ENCODE measurements around the gene EPB41L1.

The EPB41L1 gene

GRCh38 chr20:36236786-36237121 lies 82.2 kb downstream of the EPB41L1 start:
- DNase-seq: peak; percentile 0
- in situ Hi-C loops (cut with HindIII; ENCODE audit: low pct_ligation_motif_present, low pct_unique_long_range_greater_than_20kb, low sequenced_read_pairs): no loop called here

GRCh38 chr20:36237477-36237876 lies 82.9 kb downstream of the EPB41L1 start:
- DNase-seq: no peak
- in situ Hi-C loops (cut with HindIII; ENCODE audit: low pct_ligation_motif_present, low pct_unique_long_range_greater_than_20kb, low sequenced_read_pairs): no loop called here

- in situ Hi-C loops (cut with HindIII; ENCODE audit: low pct_ligation_motif_present, low pct_unique_long_range_greater_than_20kb, low sequenced_read_pairs): no loop called here
- DNase-seq: no peak
These were observed 83.6 kb downstream of the EPB41L1 start for GRCh38 chr20:36238153-36238552.

- no peak for DNase-seq
- in situ Hi-C loops (cut with HindIII; ENCODE audit: low pct_ligation_motif_present, low pct_unique_long_range_greater_than_20kb, low sequenced_read_pairs): no loop called here
These were observed 84.2 kb downstream of the EPB41L1 start for GRCh38 chr20:36238760-36239159.

GRCh38 chr20:36240076-36240475 lies 85.5 kb downstream of the EPB41L1 start:
- no peak for DNase-seq
- in situ Hi-C loops (cut with HindIII; ENCODE audit: low pct_ligation_motif_present, low pct_unique_long_range_greater_than_20kb, low sequenced_read_pairs): no loop called here

GRCh38 chr20:36241678-36242077 lies 87.1 kb downstream of the EPB41L1 start:
- DNase-seq: no peak
- in situ Hi-C loops (cut with HindIII; ENCODE audit: low pct_ligation_motif_present, low pct_unique_long_range_greater_than_20kb, low sequenced_read_pairs): no loop called here

- in situ Hi-C loops (cut with HindIII; ENCODE audit: low pct_ligation_motif_present, low pct_unique_long_range_greater_than_20kb, low sequenced_read_pairs): no loop called here
- DNase-seq: no peak
These were observed 89.2 kb downstream of the EPB41L1 start for GRCh38 chr20:36243726-36244125.

GRCh38 chr20:36246401-36246800 lies 91.9 kb downstream of the EPB41L1 start:
- in situ Hi-C loops (cut with HindIII; ENCODE audit: low pct_ligation_motif_present, low pct_unique_long_range_greater_than_20kb, low sequenced_read_pairs): no loop called here

GRCh38 chr20:36248836-36249235 lies 94.3 kb downstream of the EPB41L1 start:
- no peak for DNase-seq
- in situ Hi-C loops (cut with HindIII; ENCODE audit: low pct_ligation_motif_present, low pct_unique_long_range_greater_than_20kb, low sequenced_read_pairs): no loop called here

More at GRCh38 chr20:36246401-36246800, 91.9 kb downstream of the EPB41L1 start:
- no peak for DNase-seq

GRCh38 chr20:36249450-36249849 lies 94.9 kb downstream of the EPB41L1 start:
- no peak for DNase-seq
- in situ Hi-C loops (cut with HindIII; ENCODE audit: low pct_ligation_motif_present, low pct_unique_long_range_greater_than_20kb, low sequenced_read_pairs): no loop called here

- DNase-seq: no peak
- in situ Hi-C loops (cut with HindIII; ENCODE audit: low pct_ligation_motif_present, low pct_unique_long_range_greater_than_20kb, low sequenced_read_pairs): no loop called here
These were observed 96.9 kb downstream of the EPB41L1 start for GRCh38 chr20:36251426-36251825.

GRCh38 chr20:36252511-36252910 lies 98.0 kb downstream of the EPB41L1 start:
- in situ Hi-C loops (cut with HindIII; ENCODE audit: low pct_ligation_motif_present, low pct_unique_long_range_greater_than_20kb, low sequenced_read_pairs): no loop called here
- DNase-seq: no peak

- no peak for DNase-seq
- in situ Hi-C loops (cut with HindIII; ENCODE audit: low pct_ligation_motif_present, low pct_unique_long_range_greater_than_20kb, low sequenced_read_pairs): no loop called here
These were observed 98.5 kb downstream of the EPB41L1 start for GRCh38 chr20:36253036-36253435.

GRCh38 chr20:36254076-36254475 lies 99.5 kb downstream of the EPB41L1 start:
- no peak for DNase-seq
- in situ Hi-C loops (cut with HindIII; ENCODE audit: low pct_ligation_motif_present, low pct_unique_long_range_greater_than_20kb, low sequenced_read_pairs): no loop called here

- DNase-seq: no peak
- in situ Hi-C loops (cut with HindIII; ENCODE audit: low pct_ligation_motif_present, low pct_unique_long_range_greater_than_20kb, low sequenced_read_pairs): no loop called here
These were observed 100.9 kb downstream of the EPB41L1 start for GRCh38 chr20:36255445-36255844.

GRCh38 chr20:36259177-36260061 lies 104.9 kb downstream of the EPB41L1 start:
- in situ Hi-C loops (cut with HindIII; ENCODE audit: low pct_ligation_motif_present, low pct_unique_long_range_greater_than_20kb, low sequenced_read_pairs): no loop called here
- DNase-seq: no peak

GRCh38 chr20:36260316-36260715 lies 105.8 kb downstream of the EPB41L1 start:
- in situ Hi-C loops (cut with HindIII; ENCODE audit: low pct_ligation_motif_present, low pct_unique_long_range_greater_than_20kb, low sequenced_read_pairs): no loop called here
- no peak for DNase-seq

GRCh38 chr20:36261389-36262105 lies 107.0 kb downstream of the EPB41L1 start:
- DNase-seq: no peak
- in situ Hi-C loops (cut with HindIII; ENCODE audit: low pct_ligation_motif_present, low pct_unique_long_range_greater_than_20kb, low sequenced_read_pairs): no loop called here

GRCh38 chr20:36262440-36262839 lies 107.9 kb downstream of the EPB41L1 start:
- in situ Hi-C loops (cut with HindIII; ENCODE audit: low pct_ligation_motif_present, low pct_unique_long_range_greater_than_20kb, low sequenced_read_pairs): no loop called here
- DNase-seq: no peak

Measured in ACHN (cell line).